Panc1 (cell line): Measurements from ENCODE around the gene PHKA2. TPM values are rescaled to one million over a fixed set of nuclear protein-coding genes. Genes with fewer than 3 reads are reported as not detected.

Source experiments
- ATAC-seq: fragments of 200-7000 bp; cut with Tn5 transposase; 2 replicates; pipeline ENCODE4 v1.9.1; 2020; ENCODE audit warnings: mild to moderate bottlenecking, moderate library complexity
- BruUV-seq: library from RNA; stranded (reverse); fragments of 400-500 nt; replicated peaks from 2 replicates; lab custom pipeline; 2021; lab: Mats Ljungman, UMichigan
- CTCF ChIA-PET: fragments of 300-600 bp; sonication (Branson Sonifier 250); formaldehyde crosslinking; loops from one replicate; lab custom pipeline; 2022; ENCODE audit warnings: antibody characterized with exemption; lab: Charles Lee
- POLR2A ChIA-PET: fragments of 300-600 bp; sonication (Branson Sonifier 250); formaldehyde crosslinking; loops from one replicate; lab custom pipeline; 2022; ENCODE audit warnings: antibody characterized with exemption; lab: Charles Lee
- DNase-seq: peaks from one replicate; pipeline ENCODE4 v3.0.0-alpha.2; 2010; ENCODE audit warnings: low read depth, low spot score
- H3K27ac ChIP-seq: 2 replicates; pipeline ENCODE4 v1.5.1; 2011; ENCODE audit warnings: mild to moderate bottlenecking, low read length, inconsistent platforms
- H3K27me3 ChIP-seq: fragments of 200-500 bp; sonication (Bioruptor generic); 2 replicates; pipeline ENCODE4 v1.6.0; 2014; ENCODE audit warnings: low read length, inconsistent platforms; ENCODE audit not compliant: control insufficient read depth, insufficient read depth
- H3K36me3 ChIP-seq: fragments of 200-500 bp; sonication (Bioruptor generic); 2 replicates; pipeline ENCODE4 v1.5.1; 2014; ENCODE audit warnings: inconsistent platforms, mild to moderate bottlenecking, low read length, moderate library complexity; ENCODE audit not compliant: control insufficient read depth, insufficient read depth
- H3K4me1 ChIP-seq: 2 replicates; pipeline ENCODE4 v1.5.1; 2011; ENCODE audit warnings: inconsistent platforms, mild to moderate bottlenecking, low read length, moderate library complexity; ENCODE audit not compliant: control insufficient read depth, insufficient read depth
- H3K4me3 ChIP-seq, 2 experiments: 2 replicates each; pipeline ENCODE4 v1.5.1; 2011 to 2012; ENCODE audit warnings: low read depth in 2 of 2, low read length in 2 of 2, mild to moderate bottlenecking in 2 of 2, inconsistent platforms in 1 of 2, moderate library complexity in 1 of 2
- H3K9me3 ChIP-seq: fragments of 200-500 bp; sonication (Bioruptor generic); 2 replicates; pipeline ENCODE4 v1.5.1; 2014; ENCODE audit warnings: low read depth, mild to moderate bottlenecking, inconsistent platforms, low read length, moderate library complexity; ENCODE audit not compliant: control insufficient read depth, insufficient read depth
- POLR2AphosphoS5 ChIP-seq: IDR thresholded peaks from 2 replicates; pipeline ENCODE4 v1.6.1; 2012; ENCODE audit warnings: mild to moderate bottlenecking, low read depth, low read length, moderate library complexity
- SIN3A ChIP-seq: IDR thresholded peaks from 2 replicates; pipeline ENCODE4 v1.6.1; 2012; ENCODE audit warnings: low read depth, mild to moderate bottlenecking, low read length, moderate library complexity, borderline replicate concordance; ENCODE audit not compliant: insufficient read depth
- in situ Hi-C: cut with HindIII; loops from 2 replicates; pipeline ENCODE4 v1.10.0; 2016; ENCODE audit warnings: low sequenced_read_pairs, low pct_unique_long_range_greater_than_20kb
- intact Hi-C: fragments of 100-400 bp; cut with micrococcal nuclease; formaldehyde crosslinking; loops from one replicate; pipeline ENCODE4 v1.10.0; 2022; ENCODE audit not compliant: unreplicated experiment
- total RNA-seq: library from RNA; stranded (reverse); gene quantifications from one replicate; pipeline ENCODE4 v1.2.1, GENCODE V29; 2021; ENCODE audit not compliant: unreplicated experiment
- TF ChIP-seq, protein P1 (sequence below), 2 experiments: IDR thresholded peaks; 2 replicates each; pipeline ENCODE4 v1.6.1; 2011 to 2012; ENCODE audit warnings: low read depth in 2 of 2, control low read depth in 1 of 2, low read length in 1 of 2, mild to moderate bottlenecking in 1 of 2, moderate library complexity in 1 of 2; ENCODE audit not compliant: insufficient read depth in 1 of 2
- TF ChIP-seq, protein P2 (sequence below): fragments of 450-650 bp; IDR thresholded peaks from 2 replicates; pipeline ENCODE4 v1.5.1; 2017; ENCODE audit warnings: mild to moderate bottlenecking

PHKA2 gene
- total RNA-seq, 1 experiment from 2014 or later: 20.6 TPM

DNA sequence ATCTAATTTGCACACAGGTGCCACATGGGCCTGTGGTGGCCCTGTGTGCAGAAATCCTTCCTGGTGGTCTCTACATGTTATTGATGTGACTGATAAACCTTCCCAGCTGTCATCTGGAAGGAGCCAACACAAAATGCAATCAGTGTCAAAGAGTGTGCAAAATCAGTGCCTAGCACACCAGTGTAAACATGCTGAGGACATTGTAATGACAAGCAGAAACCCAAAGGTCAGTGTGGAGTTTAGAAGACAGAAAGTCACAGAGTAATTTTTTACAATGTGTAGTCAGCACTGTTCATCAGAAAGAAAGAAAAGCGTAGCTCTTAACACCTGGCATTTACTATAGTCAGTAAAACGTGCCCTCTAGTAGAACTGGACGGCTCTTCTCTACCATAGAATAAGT, 50.3 kb downstream of the PHKA2 start:
- H3K4me3 ChIP-seq: no peak overlapping the region
- TF ChIP-seq, protein P1, sequence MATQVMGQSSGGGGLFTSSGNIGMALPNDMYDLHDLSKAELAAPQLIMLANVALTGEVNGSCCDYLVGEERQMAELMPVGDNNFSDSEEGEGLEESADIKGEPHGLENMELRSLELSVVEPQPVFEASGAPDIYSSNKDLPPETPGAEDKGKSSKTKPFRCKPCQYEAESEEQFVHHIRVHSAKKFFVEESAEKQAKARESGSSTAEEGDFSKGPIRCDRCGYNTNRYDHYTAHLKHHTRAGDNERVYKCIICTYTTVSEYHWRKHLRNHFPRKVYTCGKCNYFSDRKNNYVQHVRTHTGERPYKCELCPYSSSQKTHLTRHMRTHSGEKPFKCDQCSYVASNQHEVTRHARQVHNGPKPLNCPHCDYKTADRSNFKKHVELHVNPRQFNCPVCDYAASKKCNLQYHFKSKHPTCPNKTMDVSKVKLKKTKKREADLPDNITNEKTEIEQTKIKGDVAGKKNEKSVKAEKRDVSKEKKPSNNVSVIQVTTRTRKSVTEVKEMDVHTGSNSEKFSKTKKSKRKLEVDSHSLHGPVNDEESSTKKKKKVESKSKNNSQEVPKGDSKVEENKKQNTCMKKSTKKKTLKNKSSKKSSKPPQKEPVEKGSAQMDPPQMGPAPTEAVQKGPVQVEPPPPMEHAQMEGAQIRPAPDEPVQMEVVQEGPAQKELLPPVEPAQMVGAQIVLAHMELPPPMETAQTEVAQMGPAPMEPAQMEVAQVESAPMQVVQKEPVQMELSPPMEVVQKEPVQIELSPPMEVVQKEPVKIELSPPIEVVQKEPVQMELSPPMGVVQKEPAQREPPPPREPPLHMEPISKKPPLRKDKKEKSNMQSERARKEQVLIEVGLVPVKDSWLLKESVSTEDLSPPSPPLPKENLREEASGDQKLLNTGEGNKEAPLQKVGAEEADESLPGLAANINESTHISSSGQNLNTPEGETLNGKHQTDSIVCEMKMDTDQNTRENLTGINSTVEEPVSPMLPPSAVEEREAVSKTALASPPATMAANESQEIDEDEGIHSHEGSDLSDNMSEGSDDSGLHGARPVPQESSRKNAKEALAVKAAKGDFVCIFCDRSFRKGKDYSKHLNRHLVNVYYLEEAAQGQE (IDR thresholded peaks at IDR 0.05; ENCODE audit: insufficient read depth in 1 of 2, low read depth in 2 of 2, low read length in 1 of 2): no peak
- TF ChIP-seq, protein P2, sequence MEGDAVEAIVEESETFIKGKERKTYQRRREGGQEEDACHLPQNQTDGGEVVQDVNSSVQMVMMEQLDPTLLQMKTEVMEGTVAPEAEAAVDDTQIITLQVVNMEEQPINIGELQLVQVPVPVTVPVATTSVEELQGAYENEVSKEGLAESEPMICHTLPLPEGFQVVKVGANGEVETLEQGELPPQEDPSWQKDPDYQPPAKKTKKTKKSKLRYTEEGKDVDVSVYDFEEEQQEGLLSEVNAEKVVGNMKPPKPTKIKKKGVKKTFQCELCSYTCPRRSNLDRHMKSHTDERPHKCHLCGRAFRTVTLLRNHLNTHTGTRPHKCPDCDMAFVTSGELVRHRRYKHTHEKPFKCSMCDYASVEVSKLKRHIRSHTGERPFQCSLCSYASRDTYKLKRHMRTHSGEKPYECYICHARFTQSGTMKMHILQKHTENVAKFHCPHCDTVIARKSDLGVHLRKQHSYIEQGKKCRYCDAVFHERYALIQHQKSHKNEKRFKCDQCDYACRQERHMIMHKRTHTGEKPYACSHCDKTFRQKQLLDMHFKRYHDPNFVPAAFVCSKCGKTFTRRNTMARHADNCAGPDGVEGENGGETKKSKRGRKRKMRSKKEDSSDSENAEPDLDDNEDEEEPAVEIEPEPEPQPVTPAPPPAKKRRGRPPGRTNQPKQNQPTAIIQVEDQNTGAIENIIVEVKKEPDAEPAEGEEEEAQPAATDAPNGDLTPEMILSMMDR: no peak
- no peak for TF ChIP-seq SIN3A
- ChIA-PET POLR2A (no interaction called here), CTCF (interaction anchor here (0.6 kb wide), 1 partner anchor 508 kb away, joined by 5 read pairs; the partner anchor contains the start of gene CDKL5)
- no peak for ATAC-seq
- H3K27ac ChIP-seq: no peak overlapping the region
- H3K36me3 ChIP-seq: 0 out of 2 replicates have a peak, but pooled peaks cover 2% of the 10 kb centered on the region
- no peak for DNase-seq
- BruUV-seq: no TSS peak
- H3K9me3 ChIP-seq: no peaks in the 10 kb centered on the region
- H3K4me1 ChIP-seq: no peaks in the 10 kb centered on the region
- intact Hi-C loops (no loop called here), in situ Hi-C loops (no loop called here)
- H3K27me3 ChIP-seq: no peaks in the 10 kb centered on the region

DNA sequence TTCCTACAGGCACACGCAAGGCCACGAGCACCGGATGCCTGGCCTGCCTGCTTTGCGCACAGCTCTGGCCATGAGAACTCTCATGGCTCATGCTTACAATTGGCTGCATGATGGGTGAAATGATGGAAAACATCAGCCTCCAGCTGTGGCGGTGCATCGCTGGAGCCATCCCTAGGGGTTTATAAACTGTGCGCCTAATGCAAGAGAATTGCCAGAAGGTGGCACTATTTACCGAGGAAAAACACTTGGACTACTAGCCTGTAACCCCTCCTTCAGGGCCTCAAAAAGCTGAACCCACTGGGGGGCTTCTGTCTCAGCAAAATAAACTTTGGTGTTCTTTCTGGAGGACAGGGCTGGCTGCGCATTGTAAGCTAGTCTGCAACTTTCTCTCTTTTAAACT, 51.9 kb downstream of the PHKA2 start:
- DNase-seq (no peak), ATAC-seq (no peak; the same call in 1 of the 2 replicates)
- ChIA-PET CTCF (interaction anchor here (0.5 to 0.6 kb wide), 2 partner anchors 543 to 560 kb away, joined by 3 read pairs; no protein-coding TSS in a partner anchor), POLR2A (interaction anchor here (0.6 kb wide), 1 partner anchor 58 kb away, joined by 3 read pairs; no protein-coding TSS in a partner anchor)
- TF ChIP-seq, protein P2: peak; percentile 58
- no peak for TF ChIP-seq POLR2AphosphoS5
- intact Hi-C loops (no loop called here), in situ Hi-C loops (no loop called here)
- Histone ChIP-seq H3K9me3 (no peaks in the 10 kb centered on the region), H3K4me1 (no peaks in the 10 kb centered on the region), H3K4me3 (no peak overlapping the region), H3K36me3 (0 out of 2 replicates have a peak, but pooled peaks cover 2% of the 10 kb centered on the region), H3K27me3 (no peaks in the 10 kb centered on the region), H3K27ac (no peak overlapping the region)
- BruUV-seq: no TSS peak
